GM18502 (cell line): Measurements from ENCODE around the gene CA5A.
"Not testable (repeated sequence)": the region's sequence is repeated elsewhere in the genome, so short reads cannot be mapped to it uniquely, and the experiment has no call there.

Source experiments
- ATAC-seq: cut with Tn5 transposase; IDR thresholded peaks from one replicate; pipeline ENCODE4 v1.9.1; 2021; ENCODE audit warnings: mild to moderate bottlenecking; ENCODE audit not compliant: unreplicated experiment, poor library complexity

Gene CA5A

DNA sequence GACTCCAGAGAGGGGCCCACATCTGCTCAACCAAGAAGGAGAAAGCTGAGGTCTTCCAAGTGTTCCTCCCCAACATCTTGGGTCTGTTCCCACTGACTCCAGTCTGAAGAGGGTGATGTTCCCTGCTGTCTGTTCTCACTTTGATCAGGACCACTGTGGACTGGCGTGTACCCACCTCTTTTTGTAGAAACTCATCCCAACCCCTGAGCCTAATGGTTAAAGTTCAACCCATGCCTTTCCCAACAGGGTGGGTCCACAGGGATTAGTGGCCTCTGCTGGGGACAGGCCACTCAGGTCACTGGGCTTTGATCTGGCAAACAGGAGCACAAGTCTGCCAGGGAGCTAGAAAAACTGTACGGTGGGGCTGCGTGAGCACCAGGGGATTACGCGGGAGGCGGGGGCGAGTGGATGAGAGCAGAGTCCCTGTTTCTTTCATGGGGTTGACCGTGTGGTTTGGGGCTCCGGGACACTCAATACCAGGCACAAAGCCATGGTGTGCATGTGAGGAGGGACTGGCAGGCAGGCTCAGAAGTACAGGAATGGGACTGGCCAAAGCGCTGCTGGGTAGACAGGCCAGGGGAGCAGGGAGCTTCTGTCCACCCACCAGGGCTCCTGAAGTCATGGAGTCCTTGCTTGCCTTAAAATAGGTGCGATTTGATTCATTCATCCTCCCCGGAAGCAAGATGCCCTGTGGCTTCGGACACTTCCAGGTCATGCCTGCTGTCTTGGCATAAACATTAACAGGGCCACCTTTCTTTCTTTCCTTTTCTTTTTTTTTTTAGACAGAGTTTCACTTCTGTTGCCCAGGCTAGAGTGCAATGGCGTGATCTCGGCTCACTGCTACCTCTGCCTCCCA is at the start of gene CA5A:
Gene CA5A (minus strand): TSS at position 155 of the 856 bp plus-strand sequence. CDS start 79 bp downstream, at position 76.
- no peak for ATAC-seq

DNA sequence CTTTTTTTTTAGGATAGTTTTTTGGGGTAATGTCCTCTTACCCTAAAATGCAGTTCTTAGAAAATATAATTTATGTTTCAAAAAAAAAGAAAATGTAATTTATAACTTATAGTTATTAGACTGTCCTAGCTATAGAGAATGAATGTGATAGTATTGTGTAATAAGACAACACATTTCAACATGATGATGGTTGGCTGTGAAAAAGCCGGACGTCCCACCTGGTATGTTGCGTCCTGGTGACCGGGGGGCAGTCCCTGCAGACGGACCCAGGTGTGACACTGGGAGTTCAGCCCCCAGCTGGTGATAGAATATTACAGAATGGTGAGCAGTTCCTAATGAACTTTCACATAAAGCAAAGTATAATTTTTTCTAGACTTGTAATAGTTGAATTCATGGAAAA is 49.2 kb upstream of the CA5A start:
- ATAC-seq, result not testable (repeated sequence)

DNA sequence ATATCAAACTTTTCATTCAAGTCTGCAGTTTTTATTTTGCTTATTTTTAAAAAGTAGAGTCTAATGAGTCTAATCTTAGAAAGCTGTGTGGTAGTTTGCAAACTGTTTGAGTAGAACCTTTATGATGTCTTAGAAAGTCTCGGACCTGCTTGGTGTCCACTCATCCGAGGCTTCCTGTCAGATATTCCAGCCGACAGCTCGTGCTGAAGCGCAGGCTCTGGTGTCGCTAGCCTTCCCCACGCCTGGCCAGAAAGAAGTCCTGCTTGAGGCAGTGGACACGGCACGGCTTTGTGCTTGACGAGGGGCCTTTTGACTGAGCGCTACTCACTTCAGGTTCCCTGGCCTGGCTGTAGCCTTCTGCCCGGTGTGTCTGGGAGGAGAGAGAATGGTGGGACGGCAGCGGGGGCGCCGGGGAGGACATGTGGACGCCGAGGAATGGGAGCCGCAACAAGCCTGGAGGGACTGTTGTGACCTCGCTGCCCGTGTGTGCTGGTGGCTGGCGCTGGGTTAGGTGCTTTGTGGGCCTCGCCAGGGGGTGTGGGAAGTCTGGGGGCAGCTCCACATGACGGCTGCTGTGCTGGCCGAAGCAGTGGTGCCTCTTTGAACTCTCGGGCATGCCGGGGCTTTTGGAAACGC is 48.4 kb upstream of the CA5A start:
- ATAC-seq, result no peak

DNA sequence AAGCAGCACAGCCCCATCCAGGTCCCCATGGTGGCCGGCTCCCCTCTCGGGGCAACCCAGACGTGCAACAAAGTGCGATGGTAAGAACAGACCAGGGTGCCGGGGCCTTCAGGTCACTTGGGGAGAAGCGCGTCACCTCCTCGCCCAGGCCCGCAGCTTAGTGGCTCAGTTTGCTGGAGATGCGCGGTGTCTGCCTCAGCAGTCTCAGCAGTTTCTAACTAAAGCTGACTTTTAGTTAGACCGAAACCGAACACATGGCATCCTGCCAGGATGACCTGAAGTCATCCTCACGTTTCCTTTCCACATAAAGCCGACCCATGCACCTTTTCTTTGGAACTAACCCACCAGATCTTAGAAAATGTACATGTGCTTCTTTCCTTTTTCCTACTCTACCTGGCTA is 47.9 kb upstream of the CA5A start:
- not testable (repeated sequence) for ATAC-seq

DNA sequence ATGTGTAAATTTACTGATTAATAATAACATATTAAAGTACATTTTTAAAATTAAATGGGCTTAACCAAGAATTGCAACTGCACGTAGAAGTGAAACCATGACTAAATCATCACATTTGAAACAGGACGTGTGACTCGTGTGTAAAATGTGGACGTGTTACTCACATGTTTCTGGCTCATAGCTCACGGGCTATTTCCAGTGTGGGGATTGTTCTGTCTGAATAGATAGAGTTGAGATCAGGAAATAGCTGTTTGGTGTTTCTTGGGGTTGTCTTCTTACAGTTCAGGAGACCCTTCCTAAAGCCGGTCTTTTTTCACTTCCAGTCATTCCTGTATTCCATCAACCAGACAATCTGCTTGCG is 47.4 kb upstream of the CA5A start:
- ATAC-seq, result not testable (repeated sequence)

DNA sequence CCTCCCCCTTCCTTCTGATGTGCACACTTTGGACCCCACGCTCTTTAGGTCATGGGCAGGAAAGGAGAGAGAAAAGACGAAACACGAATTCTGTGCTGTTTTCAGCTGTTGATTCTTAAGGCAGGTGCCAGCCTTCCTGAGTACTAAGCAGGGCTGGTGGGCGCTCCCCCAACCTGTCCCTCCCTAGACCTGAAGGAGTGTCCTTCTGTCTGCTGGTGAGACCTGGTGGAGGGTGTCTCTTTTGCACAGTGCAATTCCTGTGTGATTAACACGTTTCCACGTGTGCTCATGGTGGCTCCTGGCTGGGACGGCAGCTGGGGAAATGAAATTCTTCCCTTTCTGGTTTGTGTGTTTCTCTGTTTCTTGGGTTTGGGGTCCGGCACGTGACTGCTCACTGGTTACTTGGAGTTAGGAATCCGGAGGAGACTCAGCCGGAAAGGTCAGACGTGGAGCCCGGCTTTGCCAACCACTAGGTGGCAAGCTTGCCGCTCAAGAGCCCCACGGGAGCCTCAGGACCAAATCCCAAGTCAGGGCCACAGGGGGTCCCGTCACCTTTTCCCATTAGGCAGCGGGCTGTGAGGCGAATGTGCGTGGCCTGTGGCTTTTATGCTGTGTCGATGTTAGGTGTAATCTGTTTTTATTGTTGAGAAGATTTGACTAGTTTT is 46.9 kb upstream of the CA5A start:
- ATAC-seq, result not testable (repeated sequence)

DNA sequence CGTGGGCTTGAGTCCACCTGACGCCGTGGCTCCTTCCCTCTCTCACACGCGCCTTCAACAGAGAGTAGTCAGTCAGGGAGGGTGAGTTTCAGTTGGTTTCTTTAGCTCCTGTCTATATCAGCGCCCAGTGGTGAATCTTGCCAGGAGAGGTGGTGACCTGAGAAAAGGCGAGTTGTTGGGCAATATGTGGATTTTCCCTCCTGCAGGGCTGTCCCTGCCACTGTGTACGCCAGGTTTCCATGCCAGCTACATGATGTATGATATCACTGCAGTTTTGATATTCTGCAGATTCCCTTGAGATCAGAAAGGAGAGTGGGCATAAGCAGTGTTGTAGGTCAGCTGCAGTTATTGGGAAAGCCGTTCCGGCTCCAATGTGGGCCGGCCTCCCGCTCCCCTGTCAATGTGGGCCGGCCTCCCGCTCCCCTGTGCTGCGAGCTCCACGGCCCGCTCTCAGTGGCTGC is 46.3 kb upstream of the CA5A start:
- no peak for ATAC-seq

DNA sequence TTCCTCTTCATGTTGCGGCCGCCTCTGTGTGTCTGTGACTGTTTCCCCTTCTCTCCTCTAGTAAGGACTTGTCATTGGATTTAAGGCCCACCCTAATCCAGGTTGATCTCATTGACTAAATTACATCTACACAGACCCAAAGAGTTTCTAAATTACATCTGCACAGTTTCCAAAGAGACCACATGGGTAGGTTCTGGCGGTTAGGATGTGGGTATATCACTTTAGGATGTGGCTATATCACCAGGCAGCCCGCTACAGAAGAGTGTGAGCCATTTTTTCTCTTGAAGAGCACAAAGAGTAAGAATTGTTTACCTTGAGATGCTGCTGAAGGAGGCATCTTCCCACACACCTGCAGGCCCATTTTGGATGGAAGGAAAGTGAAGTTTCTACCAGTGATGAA is 45.0 kb upstream of the CA5A start:
- not testable (repeated sequence) for ATAC-seq

DNA sequence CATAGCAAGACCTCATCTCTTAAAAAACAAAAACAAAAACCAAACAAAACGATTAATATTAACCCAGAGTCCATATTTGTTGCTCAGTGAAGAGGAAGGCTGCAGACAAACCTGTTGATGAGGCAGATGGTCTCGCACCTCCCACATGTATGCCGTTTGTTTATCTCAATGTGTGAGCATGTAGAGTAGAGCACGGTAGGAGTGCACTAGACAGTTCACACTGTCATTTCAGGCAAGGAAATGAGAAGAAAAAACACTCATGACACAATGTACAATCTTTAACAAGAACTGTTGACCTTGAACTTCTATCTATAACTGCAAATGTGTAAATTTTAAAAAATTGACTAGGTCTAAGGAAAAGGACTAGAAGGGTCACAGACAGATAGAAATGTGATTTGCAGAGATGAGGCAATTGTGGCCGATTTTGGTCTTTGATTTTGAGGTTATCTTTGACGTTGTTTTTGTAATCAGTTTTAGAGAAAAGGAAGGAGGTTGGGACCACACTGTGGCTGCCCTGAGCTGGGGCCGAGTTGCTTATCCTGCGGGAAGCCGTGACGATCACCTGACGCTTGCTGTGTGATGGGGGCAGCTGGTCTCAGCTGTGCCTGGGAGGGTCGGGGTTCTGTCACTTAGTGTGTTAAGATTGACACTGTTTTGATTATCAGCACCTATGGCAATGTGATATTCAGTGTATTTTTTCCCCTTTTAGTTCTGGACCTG is 43.7 kb upstream of the CA5A start:
- not testable (repeated sequence) for ATAC-seq

DNA sequence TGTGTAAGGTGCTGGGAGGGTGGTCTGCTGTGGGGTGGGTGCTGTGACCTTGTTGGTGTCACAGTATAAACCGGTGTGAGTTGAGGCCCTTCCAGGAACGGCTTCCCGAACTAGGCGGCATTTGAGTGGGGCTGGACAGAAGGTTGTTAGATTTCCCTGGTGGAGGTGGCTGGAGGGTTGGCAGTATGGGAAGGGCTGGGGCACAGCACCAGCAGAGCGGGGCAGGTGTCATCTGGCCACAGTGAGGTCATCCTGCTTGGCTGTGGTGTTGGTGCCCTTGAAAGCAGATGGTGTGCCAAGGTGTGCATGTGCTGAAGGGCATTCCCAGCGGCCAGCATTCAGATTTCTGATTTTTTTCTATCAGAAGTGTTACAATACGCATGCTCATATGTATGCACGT is 43.0 kb upstream of the CA5A start:
- ATAC-seq, result no peak

DNA sequence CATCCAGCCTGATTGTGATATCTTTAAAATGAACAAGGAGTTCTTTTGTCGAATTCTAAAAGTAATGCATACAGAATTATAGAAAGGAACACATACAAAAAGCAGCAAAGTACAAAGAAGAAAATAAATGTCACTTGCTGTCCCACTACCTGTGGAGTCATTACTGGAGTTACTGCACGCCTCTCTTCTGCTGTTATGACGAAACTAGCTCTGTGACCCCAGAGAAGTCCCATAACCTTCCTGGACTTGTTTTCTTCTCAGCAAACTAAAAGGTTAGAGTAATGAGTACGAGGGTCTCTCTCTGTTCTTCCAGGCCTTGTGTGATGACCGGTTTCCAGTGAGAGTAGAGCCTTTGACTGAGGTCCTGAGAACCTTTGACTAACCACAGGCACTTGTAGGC is 41.8 kb upstream of the CA5A start:
- ATAC-seq, result no peak

DNA sequence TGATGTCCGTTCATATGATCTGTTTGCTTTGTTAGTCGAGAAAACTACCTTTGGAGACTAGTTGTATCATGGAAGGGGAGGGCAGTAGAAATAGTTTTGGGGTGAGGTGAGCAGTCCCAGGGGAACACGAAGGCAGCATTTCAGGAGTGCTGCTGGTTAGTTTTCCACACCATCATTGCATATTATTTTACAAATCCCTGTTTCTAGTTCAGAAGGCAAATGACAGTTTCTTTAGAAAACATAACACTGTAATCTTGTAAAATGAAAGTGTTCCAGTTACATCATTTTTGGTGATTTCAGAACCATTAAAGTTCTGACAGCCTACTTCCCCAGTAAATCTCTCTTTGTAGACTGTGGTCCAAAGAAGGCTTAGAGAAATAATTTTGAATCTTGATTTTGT is 40.3 kb upstream of the CA5A start:
- ATAC-seq, result no peak

DNA sequence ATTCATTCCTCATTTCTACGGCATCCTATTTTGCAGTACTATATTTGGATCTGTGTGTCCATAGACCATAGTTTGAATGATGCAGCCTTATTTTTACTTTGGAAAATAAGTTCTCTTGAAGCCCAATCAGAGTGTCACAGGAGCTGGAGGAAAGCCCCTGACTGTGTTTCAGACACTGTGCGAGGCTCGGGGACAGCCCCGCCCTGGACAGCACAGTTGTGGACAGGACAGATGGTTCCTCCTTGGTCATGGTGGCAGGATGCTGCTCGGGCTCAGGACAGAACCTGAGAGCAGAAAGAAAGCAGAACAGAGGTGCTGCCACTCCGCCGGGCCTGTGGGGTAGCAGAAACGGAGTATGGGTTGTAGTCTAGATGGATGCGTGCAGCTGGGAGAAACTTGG is 37.8 kb upstream of the CA5A start:
- ATAC-seq, result no peak

DNA sequence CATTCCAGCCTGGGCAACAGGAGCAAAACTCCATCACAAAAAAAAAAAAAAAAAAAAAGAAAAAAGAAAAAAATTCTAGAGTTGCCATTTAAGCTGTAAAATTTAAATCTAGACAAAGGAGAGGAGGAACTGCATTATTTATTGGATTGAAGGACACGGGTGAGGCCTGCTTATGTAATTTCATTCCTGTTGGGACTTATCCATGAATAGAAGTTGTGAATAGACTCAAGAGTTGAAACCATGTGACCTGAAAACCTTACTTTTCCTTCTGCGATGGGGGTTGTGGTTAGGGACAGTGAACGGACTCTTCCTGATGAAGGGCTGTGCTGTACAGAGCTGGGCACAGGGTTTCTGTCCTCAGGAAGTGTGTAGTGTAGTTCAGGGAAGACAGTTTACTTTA is 37.4 kb upstream of the CA5A start:
- ATAC-seq, result no peak

DNA sequence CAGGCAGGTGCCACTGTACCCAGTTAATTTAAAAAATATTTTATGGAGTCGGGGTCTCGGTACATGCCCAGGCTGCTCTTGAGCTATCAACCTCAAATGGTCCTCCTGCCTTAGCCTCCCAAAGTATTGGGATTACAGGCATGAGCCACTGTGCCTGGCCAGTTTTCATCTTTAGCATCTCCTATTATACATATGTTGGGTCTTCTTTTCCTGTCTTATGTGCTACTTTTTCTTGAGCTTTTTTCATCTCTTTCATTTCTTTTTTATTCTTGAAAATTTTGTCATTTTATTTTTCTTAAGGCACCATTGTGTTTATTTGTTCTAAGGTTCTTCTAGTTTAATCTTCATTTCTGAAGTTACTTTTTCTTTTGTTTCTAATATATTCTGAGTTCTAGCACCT is 35.6 kb upstream of the CA5A start:
- no peak for ATAC-seq

DNA sequence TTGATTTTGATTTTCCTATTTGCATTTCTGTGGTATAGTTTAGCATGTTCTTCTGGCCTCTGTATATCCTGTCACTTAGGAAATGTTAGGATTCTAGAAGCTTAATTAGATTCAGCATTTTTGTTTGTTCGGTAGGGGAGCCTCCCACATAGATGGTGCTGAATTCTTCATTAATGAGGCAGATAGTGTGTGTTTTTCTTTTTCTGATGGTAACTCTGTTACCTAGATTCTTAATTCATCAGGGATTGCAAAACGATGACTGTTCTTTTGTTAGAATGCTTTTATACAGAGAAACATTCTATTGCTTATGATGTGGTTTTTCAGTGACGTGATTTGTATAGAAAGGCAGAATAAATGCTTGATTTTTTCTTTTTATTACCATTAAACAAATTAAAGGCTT is 33.9 kb upstream of the CA5A start:
- ATAC-seq, result no peak

DNA sequence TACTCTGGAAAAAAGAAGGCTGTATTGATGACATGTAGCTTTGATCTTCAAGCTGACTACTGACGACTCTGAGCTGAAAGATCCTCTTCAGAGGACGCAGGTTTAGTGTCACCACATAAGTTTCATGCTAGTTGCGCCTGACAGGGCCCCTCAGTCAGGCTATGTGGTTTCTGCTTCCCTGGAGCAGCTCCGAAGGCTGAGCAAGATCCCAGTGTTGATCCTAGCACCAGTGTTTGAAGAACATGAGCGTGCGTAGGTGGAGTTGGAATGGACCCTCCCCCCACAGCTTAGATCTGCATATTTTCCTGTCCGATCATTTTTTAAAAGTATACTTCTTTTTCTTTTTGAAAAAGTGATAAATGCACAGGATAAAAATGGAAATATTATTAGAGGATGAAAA is 32.2 kb upstream of the CA5A start:
- ATAC-seq, result no peak

DNA sequence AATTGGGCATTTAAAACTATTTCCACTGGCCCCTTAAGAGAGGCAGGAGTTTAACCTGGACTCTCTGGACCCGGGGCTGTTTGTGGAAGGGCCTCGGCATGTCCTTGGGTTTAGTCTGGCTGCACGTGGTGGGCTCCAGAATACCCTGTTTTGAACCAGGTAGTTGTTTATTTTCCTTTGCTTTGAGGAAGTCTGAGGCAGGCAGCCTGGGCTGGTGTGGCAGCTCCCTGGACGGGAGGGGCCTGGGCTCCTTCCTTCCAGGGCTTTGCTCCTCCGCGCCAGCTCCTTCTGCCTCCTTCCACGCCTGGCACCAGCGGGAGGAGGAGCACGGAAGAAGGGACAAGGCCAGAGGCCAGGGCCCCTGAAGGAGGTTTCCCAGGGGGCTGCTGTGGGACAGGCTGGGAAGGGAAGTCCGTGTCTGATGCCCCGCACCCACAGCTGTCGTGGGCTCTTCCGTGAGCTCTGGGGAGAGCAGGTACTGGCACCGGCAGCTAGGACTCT is 30.4 kb upstream of the CA5A start:
- ATAC-seq, result no peak

DNA sequence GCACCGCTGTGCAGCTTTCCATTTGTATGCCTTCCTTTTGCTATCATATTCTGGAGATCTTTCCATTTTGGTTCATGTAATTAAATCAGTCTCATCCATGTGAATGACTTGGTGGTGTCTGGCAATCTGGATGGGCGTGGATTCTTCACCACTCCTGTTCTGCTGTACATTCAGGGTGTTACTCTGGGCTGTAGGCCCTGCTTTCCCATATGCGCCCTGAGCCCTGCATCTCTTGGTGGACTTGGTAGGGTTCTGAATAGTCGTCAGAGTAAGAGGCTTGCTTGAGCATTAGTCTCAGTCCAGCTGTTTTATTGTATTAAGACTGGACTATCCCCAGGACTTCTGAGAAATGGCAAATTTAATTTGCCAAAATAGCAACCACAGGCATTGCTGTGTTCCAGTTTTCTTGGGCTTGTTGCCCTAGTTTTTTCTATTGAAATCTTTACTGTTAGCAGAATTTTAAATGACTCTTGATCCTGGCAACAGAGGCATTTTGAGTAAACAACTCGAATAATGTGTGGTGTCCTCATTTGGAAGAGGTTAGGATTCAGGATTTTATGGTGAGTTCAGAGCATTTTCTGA is 29.8 kb upstream of the CA5A start:
- no peak for ATAC-seq

DNA sequence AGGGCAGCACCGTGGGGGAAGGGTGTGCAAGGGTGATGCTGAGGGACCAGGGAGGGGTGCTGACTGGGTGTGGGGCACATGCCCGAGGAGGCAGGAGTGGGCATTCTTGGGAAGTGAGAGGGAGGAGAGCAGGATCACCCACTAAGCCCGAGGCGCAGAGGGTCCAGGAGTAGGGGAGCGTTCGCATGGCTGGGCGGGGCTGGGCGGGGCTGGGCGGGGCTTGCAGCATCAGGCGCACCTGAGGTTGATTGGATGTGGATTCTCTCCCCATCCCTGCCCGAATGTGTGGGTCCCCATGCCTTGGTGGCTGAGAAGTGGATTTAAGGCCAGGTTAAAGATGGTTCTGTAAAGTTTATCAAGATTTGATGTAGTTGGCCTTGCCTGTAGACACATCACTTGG is 29.1 kb upstream of the CA5A start:
- no peak for ATAC-seq
